Epithelial cell of proximal tubule (primary cell): ENCODE measurements around the gene ZBBX. TPM values are rescaled to one million over a fixed set of nuclear protein-coding genes. Genes with fewer than 3 reads are reported as not detected.

ENCODE experiments used
- DNase-seq: peaks from one replicate; pipeline ENCODE4 v3.0.0-alpha.2; 2011; ENCODE audit warnings: low read depth
- H3K4me3 ChIP-seq: 2 replicates; pipeline ENCODE4 v1.5.1; 2011; ENCODE audit warnings: low read depth, mild to moderate bottlenecking, low read length
- CTCF ChIP-seq: conservative IDR thresholded peaks from 2 replicates; pipeline ENCODE4 v1.5.1; 2012; ENCODE audit warnings: low read depth, mild to moderate bottlenecking, low read length
- total RNA-seq: library from RNA; depleted of rRNA; stranded (reverse); fragments of >200 nt; gene quantifications from 2 replicates; pipeline ENCODE4 v1.2.3, GENCODE V29; 2015

Gene ZBBX
- total RNA-seq, 1 donor from 2014 or later, result 0.06 TPM

GRCh38 chr3:167288737-167289136, 91.4 kb downstream of the ZBBX start:
- no peak for TF ChIP-seq CTCF
- H3K4me3 ChIP-seq, result no peak overlapping the region
- DNase-seq, result no peak

GRCh38 chr3:167287308-167287707, 92.8 kb downstream of the ZBBX start:
- TF ChIP-seq CTCF, result no peak
- no peak overlapping the region for H3K4me3 ChIP-seq
- no peak for DNase-seq

GRCh38 chr3:167274141-167274874, 105.8 kb downstream of the ZBBX start:
- H3K4me3 ChIP-seq, result no peak overlapping the region
- no peak for TF ChIP-seq CTCF
- no peak for DNase-seq

GRCh38 chr3:167253037-167253436, 127.1 kb downstream of the ZBBX start:
- DNase-seq, result no peak
- no peak for TF ChIP-seq CTCF
- no peak overlapping the region for H3K4me3 ChIP-seq

GRCh38 chr3:167251678-167252077, 128.4 kb downstream of the ZBBX start:
- no peak overlapping the region for H3K4me3 ChIP-seq
- no peak for TF ChIP-seq CTCF
- no peak for DNase-seq

- no peak overlapping the region for H3K4me3 ChIP-seq
- no peak for TF ChIP-seq CTCF
- DNase-seq, result no peak
These were observed 133.8 kb downstream of the ZBBX start for GRCh38 chr3:167246252-167246651.

- H3K4me3 ChIP-seq, result no peak overlapping the region
- no peak for DNase-seq
- TF ChIP-seq CTCF, result no peak
These were observed 138.8 kb downstream of the ZBBX start for GRCh38 chr3:167241048-167241845.
